HFFc6 (cell line): Measurements from ENCODE around the gene SORBS2. TPM values are rescaled to one million over a fixed set of nuclear protein-coding genes. Genes with fewer than 3 reads are reported as not detected.

Source experiments
- DNase-seq: peaks from one replicate; pipeline ENCODE4 v3.0.0-alpha.2; 2018
- H3K27ac Mint-ChIP-seq: 2 replicates; pipeline ENCODE4 v1.8.0; 2020; ENCODE audit warnings: mild to moderate bottlenecking, mixed read lengths
- H3K27me3 Mint-ChIP-seq: 2 replicates; pipeline ENCODE4 v1.8.0; 2021; ENCODE audit warnings: mild to moderate bottlenecking, moderate library complexity, mixed read lengths; ENCODE audit not compliant: insufficient read depth
- H3K36me3 Mint-ChIP-seq: 2 replicates; pipeline ENCODE4 v1.8.0; 2021; ENCODE audit warnings: low read depth, mixed read lengths
- H3K4me1 Mint-ChIP-seq: 2 replicates; pipeline ENCODE4 v1.8.0; 2020; ENCODE audit warnings: low read depth, mixed read lengths
- H3K4me3 Mint-ChIP-seq: 2 replicates; pipeline ENCODE4 v1.8.0; 2020; ENCODE audit warnings: mild to moderate bottlenecking, moderate library complexity, mixed read lengths
- H3K9me3 Mint-ChIP-seq: 2 replicates; pipeline ENCODE4 v1.8.0; 2020; ENCODE audit warnings: mild to moderate bottlenecking, mixed read lengths
- CTCF ChIP-seq: fragments of 200-600 bp; sonication (generic); IDR thresholded peaks from 2 replicates; pipeline ENCODE4 v1.5.0; 2021; ENCODE audit warnings: antibody characterized with exemption, mild to moderate bottlenecking
- total RNA-seq, 6 experiments: library from RNA; stranded (reverse); fragmentation: NEBNext Ultra II Directional; extraction: Animal tissue kit (Norgen Biotek cat#: 25700); gene quantifications; 2 replicates in 1 of 6; 3 replicates in 5 of 6; pipeline ENCODE4 v1.2.3, GENCODE V29; 2021

Gene SORBS2
- total RNA-seq, 6 experiments from 2014 or later = 0.48 to 3.6 (median 0.72) TPM

- no peaks in the 10 kb centered on the region for H3K36me3 Mint-ChIP-seq
- no peak overlapping the region for H3K4me3 Mint-ChIP-seq
- no peaks in the 10 kb centered on the region; the same call in none of the 2 replicates for H3K27me3 Mint-ChIP-seq
- TF ChIP-seq CTCF = no peak
- no peak overlapping the region for H3K27ac Mint-ChIP-seq
- no peak for DNase-seq
- H3K4me1 Mint-ChIP-seq = no peaks in the 10 kb centered on the region; the same call in 1 of the 2 replicates
- no peaks in the 10 kb centered on the region for H3K9me3 Mint-ChIP-seq
Observed at GRCh38 chr4:185644408-185644807, 167.6 kb downstream of the SORBS2 start.

- peaks cover 5% of the 10 kb centered on the region for H3K27me3 Mint-ChIP-seq
- peaks cover 4% of the 10 kb centered on the region; the same call in 1 of the 2 replicates for H3K4me1 Mint-ChIP-seq
- H3K36me3 Mint-ChIP-seq = no peaks in the 10 kb centered on the region
- H3K9me3 Mint-ChIP-seq = no peaks in the 10 kb centered on the region
- no peak for DNase-seq
- TF ChIP-seq CTCF = no peak
- H3K4me3 Mint-ChIP-seq = no peak overlapping the region
- no peak overlapping the region for H3K27ac Mint-ChIP-seq
Observed at GRCh38 chr4:185642907-185643306, 169.1 kb downstream of the SORBS2 start.

GRCh38 chr4:185640811-185641675, 171.0 kb downstream of the SORBS2 start:
- H3K9me3 Mint-ChIP-seq = no peaks in the 10 kb centered on the region
- DNase-seq = peak; percentile 70
- H3K4me1 Mint-ChIP-seq = peaks cover 4% of the 10 kb centered on the region; the same call in 1 of the 2 replicates
- no peak overlapping the region for H3K27ac Mint-ChIP-seq
- peaks cover 5% of the 10 kb centered on the region for H3K27me3 Mint-ChIP-seq
- no peaks in the 10 kb centered on the region for H3K36me3 Mint-ChIP-seq
- no peak overlapping the region for H3K4me3 Mint-ChIP-seq
- TF ChIP-seq CTCF = peak; percentile 81

GRCh38 chr4:185638548-185639301, 173.3 kb downstream of the SORBS2 start:
- H3K27me3 Mint-ChIP-seq = peaks cover 7% of the 10 kb centered on the region
- H3K27ac Mint-ChIP-seq = no peak overlapping the region

More at GRCh38 chr4:185638548-185639301, 173.3 kb downstream of the SORBS2 start:
- no peaks in the 10 kb centered on the region for H3K9me3 Mint-ChIP-seq
- peak overlapping the region; percentile 61; the same call in 1 of the 2 replicates for H3K4me3 Mint-ChIP-seq
- peaks cover 4% of the 10 kb centered on the region; the same call in 1 of the 2 replicates for H3K4me1 Mint-ChIP-seq
- no peak for TF ChIP-seq CTCF
- H3K36me3 Mint-ChIP-seq = no peaks in the 10 kb centered on the region
- no peak for DNase-seq
